Caco-2 (cell line): ENCODE results near the gene GPR52. TPM values are rescaled to one million over a fixed set of nuclear protein-coding genes. Genes with fewer than 3 reads are reported as not detected.

Experiments
- BruUV-seq: library from RNA; stranded (reverse); fragments of 400-500 nt; replicated peaks from 2 replicates; lab custom pipeline; 2021; lab: Mats Ljungman, UMichigan
- CTCF ChIA-PET: fragments of 300-600 bp; sonication (Branson Sonifier 250); formaldehyde crosslinking; loops from one replicate; lab custom pipeline; 2022; ENCODE audit warnings: antibody characterized with exemption; lab: Charles Lee
- POLR2A ChIA-PET: fragments of 300-600 bp; sonication (Branson Sonifier 250); formaldehyde crosslinking; loops from one replicate; lab custom pipeline; 2022; ENCODE audit warnings: antibody characterized with exemption; lab: Charles Lee
- DNase-seq, 2 experiments: peaks; one replicate each; pipeline versions ENCODE4 v3.0.0 to v3.0.0-alpha.2; 2020 to 2022
- H3K27me3 ChIP-seq: replicated peaks from 2 replicates; pipeline ENCODE4 v1.6.0; 2011; ENCODE audit warnings: low read length; ENCODE audit not compliant: control insufficient read depth, insufficient read depth
- H3K36me3 ChIP-seq: 2 replicates; pipeline ENCODE4 v1.5.1; 2011; ENCODE audit warnings: low read length; ENCODE audit not compliant: control insufficient read depth, insufficient read depth
- H3K4me1 ChIP-seq: fragments of 250-450 bp; sonication (Bioruptor Pico); 2 replicates; pipeline ENCODE4 v1.5.1; 2020; ENCODE audit warnings: mild to moderate bottlenecking
- H3K4me3 ChIP-seq: 2 replicates; pipeline ENCODE4 v1.5.1; 2011; ENCODE audit warnings: low read depth, mild to moderate bottlenecking, control low read depth, low read length
- H3K9me3 ChIP-seq: fragments of 250-450 bp; sonication (Bioruptor Pico); 2 replicates; pipeline ENCODE4 v1.5.1; 2020; ENCODE audit warnings: mild to moderate bottlenecking, moderate library complexity
- H3K27ac Mint-ChIP-seq: one replicate; pipeline ENCODE4 v1.8.0; 2022; ENCODE audit warnings: mixed read lengths; ENCODE audit not compliant: unreplicated experiment
- H3K27me3 Mint-ChIP-seq: one replicate; pipeline ENCODE4 v1.8.0; 2022; ENCODE audit warnings: mixed read lengths; ENCODE audit not compliant: insufficient read depth, unreplicated experiment
- H3K36me3 Mint-ChIP-seq: one replicate; pipeline ENCODE4 v1.8.0; 2022; ENCODE audit warnings: mild to moderate bottlenecking, mixed read lengths; ENCODE audit not compliant: insufficient read depth, unreplicated experiment
- H3K4me1 Mint-ChIP-seq: one replicate; pipeline ENCODE4 v1.8.0; 2022; ENCODE audit warnings: low read depth, mixed read lengths; ENCODE audit not compliant: unreplicated experiment
- H3K4me3 Mint-ChIP-seq: one replicate; pipeline ENCODE4 v1.8.0; 2022; ENCODE audit warnings: mild to moderate bottlenecking, moderate library complexity, mixed read lengths; ENCODE audit not compliant: unreplicated experiment
- H3K9me3 Mint-ChIP-seq: one replicate; pipeline ENCODE4 v1.8.0; 2022; ENCODE audit warnings: mixed read lengths; ENCODE audit not compliant: unreplicated experiment
- intact Hi-C: fragments of 100-400 bp; cut with micrococcal nuclease; formaldehyde crosslinking; loops from one replicate; pipeline ENCODE4 v1.10.0; 2022; ENCODE audit not compliant: unreplicated experiment
- total RNA-seq: library from RNA; stranded (reverse); gene quantifications from 2 replicates; pipeline ENCODE4 v1.2.3, GENCODE V29; 2022
- TF ChIP-seq, protein P1 (sequence below), 2 experiments: fragments of 200-600 bp in 1 of 2; IDR thresholded peaks; 1 replicate in 1 of 2; 2 replicates in 1 of 2; pipeline versions ENCODE4 v1.5.1 to v1.8.0; 2011 to 2022; ENCODE audit warnings: antibody characterized with exemption in 1 of 2, control low read depth in 1 of 2, inconsistent platforms in 1 of 2, low read depth in 1 of 2, low read length in 1 of 2, mild to moderate bottlenecking in 1 of 2, moderate library complexity in 1 of 2; ENCODE audit not compliant: insufficient read depth in 1 of 2, severe bottlenecking in 1 of 2, unreplicated experiment in 1 of 2

The GPR52 gene
- total RNA-seq, 1 experiment from 2014 or later = 0.75 TPM

DNA sequence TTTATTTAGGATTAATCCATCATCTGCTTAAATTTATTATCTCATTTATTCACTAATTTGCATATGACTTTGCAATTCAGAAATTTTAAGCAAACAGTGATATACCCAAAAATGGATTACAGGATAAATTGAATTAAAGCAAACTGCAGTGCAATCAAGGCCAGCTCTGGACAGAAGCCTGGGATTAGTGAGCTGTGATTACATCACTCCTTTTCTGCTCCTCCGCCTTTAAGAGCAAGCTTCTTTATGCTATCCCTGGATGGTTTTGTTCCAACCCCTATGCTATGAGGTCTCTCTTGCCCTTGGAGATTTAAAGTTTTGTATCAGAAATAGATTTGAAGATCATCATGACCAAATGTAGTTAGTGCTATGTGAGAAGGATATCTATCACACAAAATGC, 32.6 kb downstream of the GPR52 start:
- intact Hi-C loops = no loop called here
- TF ChIP-seq, protein P1, sequence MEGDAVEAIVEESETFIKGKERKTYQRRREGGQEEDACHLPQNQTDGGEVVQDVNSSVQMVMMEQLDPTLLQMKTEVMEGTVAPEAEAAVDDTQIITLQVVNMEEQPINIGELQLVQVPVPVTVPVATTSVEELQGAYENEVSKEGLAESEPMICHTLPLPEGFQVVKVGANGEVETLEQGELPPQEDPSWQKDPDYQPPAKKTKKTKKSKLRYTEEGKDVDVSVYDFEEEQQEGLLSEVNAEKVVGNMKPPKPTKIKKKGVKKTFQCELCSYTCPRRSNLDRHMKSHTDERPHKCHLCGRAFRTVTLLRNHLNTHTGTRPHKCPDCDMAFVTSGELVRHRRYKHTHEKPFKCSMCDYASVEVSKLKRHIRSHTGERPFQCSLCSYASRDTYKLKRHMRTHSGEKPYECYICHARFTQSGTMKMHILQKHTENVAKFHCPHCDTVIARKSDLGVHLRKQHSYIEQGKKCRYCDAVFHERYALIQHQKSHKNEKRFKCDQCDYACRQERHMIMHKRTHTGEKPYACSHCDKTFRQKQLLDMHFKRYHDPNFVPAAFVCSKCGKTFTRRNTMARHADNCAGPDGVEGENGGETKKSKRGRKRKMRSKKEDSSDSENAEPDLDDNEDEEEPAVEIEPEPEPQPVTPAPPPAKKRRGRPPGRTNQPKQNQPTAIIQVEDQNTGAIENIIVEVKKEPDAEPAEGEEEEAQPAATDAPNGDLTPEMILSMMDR (IDR thresholded peaks at IDR 0.05; ENCODE audit: insufficient read depth in 1 of 2, low read depth in 1 of 2, low read length in 1 of 2, severe bottlenecking in 1 of 2, unreplicated experiment in 1 of 2) = no peak

DNA sequence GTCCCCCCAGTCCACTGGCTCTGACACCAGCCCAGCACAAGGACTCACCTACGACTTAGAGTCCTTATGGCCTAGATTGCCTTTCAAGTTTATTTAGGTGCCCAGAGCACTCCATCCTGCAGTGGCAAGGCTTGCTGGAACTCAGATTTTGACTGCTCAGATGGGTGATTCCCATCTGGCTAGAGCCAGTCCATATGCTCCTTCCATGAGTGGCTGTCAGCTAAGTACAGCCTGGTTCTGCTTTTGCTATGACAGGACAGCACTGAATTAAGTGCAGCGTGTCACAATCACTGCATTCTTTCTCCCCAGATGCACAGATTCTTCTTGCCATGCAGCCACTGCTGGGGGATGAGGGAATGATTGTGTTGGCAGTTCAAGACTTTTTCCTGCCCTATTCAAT, 43.8 kb downstream of the GPR52 start:
- BruUV-seq = no TSS peak

More for the DNA sequence above, 32.6 kb downstream of the GPR52 start:
- Mint-ChIP-seq H3K4me1 (no peaks in the 10 kb centered on the region), H3K36me3 (no peaks in the 10 kb centered on the region), H3K9me3 (no peaks in the 10 kb centered on the region), H3K4me3 (no peak overlapping the region), H3K27me3 (no peaks in the 10 kb centered on the region), H3K27ac (no peak overlapping the region)
- Histone ChIP-seq H3K4me3 (no peak overlapping the region), H3K4me1 (no peaks in the 10 kb centered on the region), H3K9me3 (no peaks in the 10 kb centered on the region), H3K27me3 (no peaks in the 10 kb centered on the region), H3K36me3 (no peaks in the 10 kb centered on the region)
- ChIA-PET POLR2A (no interaction called here), CTCF (no interaction called here)
- no TSS peak for BruUV-seq
- no peak for DNase-seq

DNA sequence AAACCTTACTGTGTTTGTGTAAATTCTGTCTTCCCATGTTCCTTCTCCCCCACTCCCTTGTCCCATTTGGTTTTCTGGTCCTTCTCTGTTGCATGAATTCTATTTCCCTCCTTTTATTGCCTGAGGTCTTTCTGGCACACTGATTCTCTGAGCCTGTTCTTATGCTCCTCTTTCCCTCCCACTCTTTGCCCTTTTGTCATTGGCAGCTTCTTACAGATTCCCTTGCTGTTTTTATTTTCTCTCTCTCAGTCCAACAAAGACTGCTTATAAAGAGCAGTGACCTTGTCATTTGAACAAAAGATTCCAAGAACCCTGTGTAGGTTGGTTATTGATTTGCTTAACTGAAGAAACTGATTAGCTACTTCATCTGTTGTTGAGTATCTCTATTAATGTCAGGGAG, 49.7 kb downstream of the GPR52 start:
- H3K27ac Mint-ChIP-seq = no peak overlapping the region
- TF ChIP-seq, protein P1 (IDR thresholded peaks at IDR 0.05; ENCODE audit: insufficient read depth in 1 of 2, low read depth in 1 of 2, low read length in 1 of 2, severe bottlenecking in 1 of 2, unreplicated experiment in 1 of 2) = no peak
- H3K4me3 ChIP-seq = no peak overlapping the region
- H3K27me3 ChIP-seq = no peaks in the 10 kb centered on the region
- H3K4me1 Mint-ChIP-seq = no peaks in the 10 kb centered on the region
- DNase-seq = no peak
- BruUV-seq = no TSS peak
- H3K4me1 ChIP-seq = no peaks in the 10 kb centered on the region
- H3K4me3 Mint-ChIP-seq = no peak overlapping the region
- no peaks in the 10 kb centered on the region for H3K9me3 ChIP-seq
- H3K36me3 Mint-ChIP-seq = no peaks in the 10 kb centered on the region
- H3K36me3 ChIP-seq = no peaks in the 10 kb centered on the region
- ChIA-PET CTCF (no interaction called here), POLR2A (no interaction called here)
- intact Hi-C loops = no loop called here
- H3K9me3 Mint-ChIP-seq = no peaks in the 10 kb centered on the region
- H3K27me3 Mint-ChIP-seq = no peaks in the 10 kb centered on the region

More for the DNA sequence above, 43.8 kb downstream of the GPR52 start:
- Mint-ChIP-seq H3K4me3 (no peak overlapping the region), H3K4me1 (peaks cover 6% of the 10 kb centered on the region), H3K9me3 (peaks cover 9% of the 10 kb centered on the region), H3K27ac (no peak overlapping the region), H3K27me3 (no peaks in the 10 kb centered on the region), H3K36me3 (no peaks in the 10 kb centered on the region)
- Histone ChIP-seq H3K4me3 (no peak overlapping the region), H3K36me3 (no peaks in the 10 kb centered on the region; the same call in 1 of the 2 replicates), H3K9me3 (no peaks in the 10 kb centered on the region), H3K4me1 (peaks cover 7% of the 10 kb centered on the region; the same call in 1 of the 2 replicates), H3K27me3 (no peaks in the 10 kb centered on the region)
- TF ChIP-seq, protein P1 (IDR thresholded peaks at IDR 0.05; ENCODE audit: insufficient read depth in 1 of 2, low read depth in 1 of 2, low read length in 1 of 2, severe bottlenecking in 1 of 2, unreplicated experiment in 1 of 2) = no peak
- CTCF ChIA-PET = no interaction called here
- POLR2A ChIA-PET = no interaction called here
- intact Hi-C loops = no loop called here
- DNase-seq = no peak
